ENCODE data around the gene HBM.
"Not testable (repeated sequence)": the region's sequence is repeated elsewhere in the genome, so short reads cannot be mapped to it uniquely, and the experiment has no call there.

Gene HBM, protein sequence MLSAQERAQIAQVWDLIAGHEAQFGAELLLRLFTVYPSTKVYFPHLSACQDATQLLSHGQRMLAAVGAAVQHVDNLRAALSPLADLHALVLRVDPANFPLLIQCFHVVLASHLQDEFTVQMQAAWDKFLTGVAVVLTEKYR

DNA sequence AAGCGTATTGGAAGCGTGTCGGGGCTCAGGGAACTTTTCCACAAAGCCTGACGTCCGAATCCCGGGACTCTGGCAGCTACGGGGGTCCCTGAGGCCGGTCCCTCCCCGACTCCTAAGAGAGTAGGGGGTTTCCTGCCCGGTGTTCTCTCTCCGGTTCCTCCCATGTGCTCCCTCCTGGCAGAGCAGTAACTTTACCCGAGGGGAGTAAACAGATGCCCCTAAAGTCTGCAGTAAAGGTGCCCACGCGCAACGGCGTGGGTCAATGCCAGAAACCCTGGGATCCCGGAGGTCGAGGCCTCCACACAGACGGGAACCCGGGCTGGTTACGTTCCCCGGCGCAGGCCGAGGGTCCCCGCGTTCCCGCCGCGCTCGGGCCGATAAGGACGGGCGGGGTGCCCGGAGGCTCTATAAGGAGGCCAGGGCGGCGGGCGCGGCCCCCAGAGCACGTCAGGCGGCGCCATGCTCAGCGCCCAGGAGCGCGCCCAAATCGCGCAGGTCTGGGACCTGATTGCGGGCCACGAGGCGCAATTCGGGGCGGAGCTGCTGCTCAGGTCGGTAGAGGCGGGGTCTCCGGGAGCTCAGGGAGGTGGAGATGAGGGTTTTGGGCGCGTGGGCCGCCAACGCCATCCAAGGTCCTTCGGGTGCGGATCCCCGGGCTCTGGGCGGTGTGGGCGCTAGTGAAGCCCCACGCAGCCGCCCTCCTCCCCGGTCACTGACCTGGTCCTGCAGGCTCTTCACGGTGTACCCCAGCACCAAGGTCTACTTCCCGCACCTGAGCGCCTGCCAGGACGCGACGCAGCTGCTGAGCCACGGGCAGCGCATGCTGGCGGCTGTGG, at the start of gene HBM:
TSS of gene HBM (plus strand) at position 440 of the 836 bp plus-strand sequence. CDS start at position 460, 20 bp downstream.
- DNase-seq (ENCODE audit: low read depth in 2 of 2) = no peak

DNA sequence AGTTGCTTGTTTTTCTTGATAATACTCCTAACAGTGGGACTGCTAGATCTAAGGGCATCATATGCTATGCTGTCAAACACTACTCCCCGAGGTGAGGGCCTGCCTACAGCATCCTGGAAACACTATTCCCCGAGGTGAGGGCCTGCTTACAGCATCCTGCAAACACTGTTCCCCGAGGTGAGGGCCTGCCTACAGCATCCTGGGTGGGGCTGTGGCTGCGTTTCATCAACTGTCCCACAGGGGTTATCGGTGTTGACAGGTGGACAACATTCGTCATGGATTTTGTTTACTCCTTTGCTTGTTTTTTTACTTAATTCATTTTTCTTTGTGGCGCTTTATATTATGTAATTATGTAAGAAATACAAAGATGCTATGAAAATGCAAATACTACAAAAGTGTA, 49.8 kb upstream of the HBM start:
- no peak for DNase-seq (ENCODE audit: low read depth in 2 of 2)

DNA sequence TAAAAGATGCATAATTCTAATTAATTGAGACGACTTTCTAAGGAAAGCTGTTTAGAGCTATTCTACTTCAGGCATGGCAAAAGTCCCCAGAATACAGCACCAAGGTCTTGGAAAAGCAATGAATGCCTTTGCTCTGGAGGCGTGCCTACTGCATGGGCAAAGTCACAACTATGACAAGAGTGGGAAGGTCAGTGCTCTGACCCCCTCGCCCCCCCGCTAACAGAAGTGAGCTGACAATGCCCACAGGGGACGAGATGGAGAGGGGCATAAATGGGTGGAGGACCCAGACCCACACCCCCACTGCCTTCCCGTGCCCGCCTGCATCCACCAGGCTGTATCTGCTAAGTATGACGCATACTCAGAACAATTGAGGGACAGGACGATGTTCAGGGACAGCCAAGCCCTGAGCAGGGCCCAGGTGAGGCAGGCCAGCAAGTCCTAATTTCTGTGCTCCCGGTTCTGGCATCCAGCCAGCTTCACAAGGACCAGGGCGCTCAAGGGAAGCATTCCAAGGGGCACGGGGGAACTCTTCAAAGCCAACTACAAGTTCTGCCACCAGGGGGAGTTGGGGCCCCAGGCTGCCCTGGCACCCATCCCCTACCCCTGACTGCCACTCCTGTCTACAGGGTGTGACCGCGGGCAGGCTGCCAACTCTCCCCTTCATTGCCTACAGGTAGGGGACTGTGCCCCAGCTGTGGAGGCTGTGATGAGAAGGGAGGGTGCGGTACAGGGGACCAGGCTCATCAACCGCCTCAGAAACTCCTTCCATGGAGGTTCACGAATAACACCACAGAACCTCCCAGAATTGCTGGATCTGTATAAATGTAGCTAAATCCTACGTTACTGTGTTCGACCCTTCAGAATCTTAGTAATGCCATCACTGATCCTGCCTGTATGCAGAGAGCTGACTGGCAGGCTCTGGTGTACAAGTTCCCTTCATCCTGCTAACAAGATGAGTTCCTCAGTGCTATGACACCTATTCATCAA, 48.1 kb upstream of the HBM start:
- DNase-seq (ENCODE audit: low read depth in 2 of 2) = peak; percentile 53 to 64

- no peak for DNase-seq (ENCODE audit: low read depth in 2 of 2)
Observed at GRCh38 chr16:118857-119256, 46.9 kb upstream of the HBM start.

DNA sequence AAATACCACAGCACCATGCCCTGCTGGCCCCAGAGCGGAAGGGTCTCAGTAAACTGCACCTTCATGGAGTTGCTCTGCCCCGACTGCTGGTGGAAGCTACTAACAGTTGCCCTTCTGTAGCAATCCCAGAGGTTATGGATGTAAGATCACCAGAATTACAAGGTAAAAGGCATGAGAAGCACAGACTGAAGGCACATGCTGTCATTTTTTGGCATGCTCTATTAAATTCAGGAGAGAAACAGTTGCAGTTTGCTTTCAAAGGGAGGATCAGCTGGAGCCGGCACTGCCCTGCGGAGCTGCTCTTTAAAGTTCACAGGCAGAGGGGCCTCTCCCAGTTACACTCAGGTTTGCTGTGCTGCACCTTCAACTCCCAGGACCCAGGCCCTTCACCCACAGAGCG, 46.5 kb upstream of the HBM start:
- DNase-seq (ENCODE audit: low read depth in 2 of 2) = no peak

DNA sequence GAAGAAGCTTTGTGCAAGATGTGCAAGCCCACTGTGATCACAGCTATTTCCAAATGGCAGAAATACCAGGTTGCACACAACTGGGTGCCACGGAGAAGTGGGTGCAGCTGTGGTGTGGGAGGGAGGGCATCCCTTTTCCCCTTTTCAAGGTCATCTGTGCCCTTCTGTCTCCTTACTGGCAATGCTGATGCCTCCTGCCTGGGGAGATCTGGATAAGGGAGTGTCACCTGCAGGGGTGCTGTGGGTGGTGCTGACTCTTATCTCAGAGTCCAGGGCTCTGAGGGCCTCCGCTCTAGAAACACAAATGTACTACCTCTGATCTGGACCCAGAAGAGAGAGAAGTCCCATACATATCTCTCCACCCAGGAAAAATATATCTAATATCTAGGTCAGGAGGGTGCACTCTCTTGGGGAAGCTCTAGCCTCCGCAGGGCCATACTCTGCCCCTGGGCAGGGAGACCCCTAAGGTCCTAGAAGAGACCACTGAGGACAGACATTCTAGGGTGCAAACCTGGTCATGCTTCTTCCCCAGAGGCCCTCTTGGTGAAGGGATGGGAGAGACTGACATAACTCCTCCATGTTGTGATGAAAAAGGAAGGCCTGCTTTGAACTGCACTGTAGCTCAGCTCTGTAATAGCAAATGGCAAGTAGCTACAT, 45.8 kb upstream of the HBM start:
- DNase-seq (ENCODE audit: low read depth in 2 of 2) = no peak

- no peak for DNase-seq (ENCODE audit: low read depth in 2 of 2)
Observed at GRCh38 chr16:120756-121155, 45.0 kb upstream of the HBM start.

DNA sequence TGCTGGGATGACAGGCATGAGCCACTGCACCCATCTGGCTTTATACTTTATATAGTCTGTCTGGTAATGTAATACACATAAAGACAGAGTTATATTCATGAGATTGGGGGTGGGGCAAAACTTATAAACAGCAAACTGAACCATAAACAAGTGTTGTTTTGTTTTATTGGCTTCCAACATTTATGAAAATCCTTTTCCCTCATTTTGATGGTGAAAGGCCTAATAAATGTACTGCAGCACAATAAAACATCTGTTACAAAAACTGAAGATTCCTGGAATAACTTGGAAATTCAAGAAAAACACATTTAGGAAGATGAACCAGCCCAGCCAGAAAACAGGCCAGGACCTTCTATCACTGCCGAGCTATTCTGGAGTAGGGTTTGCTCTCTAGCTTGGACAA, 43.4 kb upstream of the HBM start:
- no peak for DNase-seq (ENCODE audit: low read depth in 2 of 2)

DNA sequence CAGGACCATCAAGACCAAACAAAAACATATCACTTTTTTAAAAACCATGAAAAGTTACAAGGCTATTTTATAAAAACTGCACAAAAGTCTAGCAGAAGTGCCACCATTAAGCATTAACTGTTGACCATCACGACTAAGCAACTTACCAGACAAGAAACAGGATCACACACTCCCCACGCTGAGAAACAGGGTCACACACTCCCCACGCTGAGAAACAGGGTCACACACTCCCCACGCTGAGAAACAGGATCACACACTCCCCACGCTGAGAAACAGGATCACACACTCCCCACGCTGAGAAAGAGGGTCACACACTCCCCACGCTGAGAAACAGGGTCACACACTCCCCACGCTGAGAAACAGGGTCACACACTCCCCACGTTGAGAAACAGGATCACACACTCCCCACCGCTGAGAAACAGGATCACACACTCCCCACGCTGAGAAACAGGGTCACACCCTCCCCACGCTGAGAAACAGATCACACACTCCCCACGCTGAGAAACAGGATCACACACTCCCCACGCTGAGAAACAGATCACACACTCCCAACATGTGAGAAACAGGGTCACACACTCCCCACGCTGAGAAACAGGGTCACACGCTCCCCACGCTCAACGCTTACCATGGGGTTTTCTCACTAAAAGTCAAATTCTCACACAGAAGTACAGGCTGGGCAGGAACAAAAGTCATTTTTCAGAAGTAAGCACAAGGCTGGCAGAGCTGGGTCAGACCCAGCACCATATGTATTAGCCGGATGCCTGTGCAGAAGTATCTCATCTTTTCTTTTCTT, 42.0 kb upstream of the HBM start:
- not testable (repeated sequence) for DNase-seq (ENCODE audit: low read depth in 2 of 2)

DNA sequence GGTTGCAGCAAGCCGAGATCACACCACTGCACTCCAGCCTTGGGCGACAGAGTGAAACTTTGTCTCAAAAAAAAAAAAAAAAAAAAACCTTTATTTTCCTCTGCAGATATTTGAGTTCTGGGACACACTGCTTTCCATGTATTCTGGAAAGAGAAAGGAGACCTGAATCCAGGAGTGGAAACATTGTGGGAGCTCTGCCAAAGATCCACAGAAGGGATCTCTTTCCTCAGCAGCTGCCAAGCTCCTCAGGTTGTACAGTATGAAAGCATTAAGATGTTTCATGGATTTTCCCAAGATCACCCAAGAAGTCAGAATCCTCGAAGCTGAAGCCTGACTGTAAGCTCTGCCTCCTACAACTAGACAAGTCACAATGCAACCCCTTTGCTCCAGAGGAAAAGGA, 40.8 kb upstream of the HBM start:
- no peak for DNase-seq (ENCODE audit: low read depth in 2 of 2)

GRCh38 chr16:129075-129474, 36.7 kb upstream of the HBM start:
- DNase-seq (ENCODE audit: low read depth in 2 of 2) = no peak

DNA sequence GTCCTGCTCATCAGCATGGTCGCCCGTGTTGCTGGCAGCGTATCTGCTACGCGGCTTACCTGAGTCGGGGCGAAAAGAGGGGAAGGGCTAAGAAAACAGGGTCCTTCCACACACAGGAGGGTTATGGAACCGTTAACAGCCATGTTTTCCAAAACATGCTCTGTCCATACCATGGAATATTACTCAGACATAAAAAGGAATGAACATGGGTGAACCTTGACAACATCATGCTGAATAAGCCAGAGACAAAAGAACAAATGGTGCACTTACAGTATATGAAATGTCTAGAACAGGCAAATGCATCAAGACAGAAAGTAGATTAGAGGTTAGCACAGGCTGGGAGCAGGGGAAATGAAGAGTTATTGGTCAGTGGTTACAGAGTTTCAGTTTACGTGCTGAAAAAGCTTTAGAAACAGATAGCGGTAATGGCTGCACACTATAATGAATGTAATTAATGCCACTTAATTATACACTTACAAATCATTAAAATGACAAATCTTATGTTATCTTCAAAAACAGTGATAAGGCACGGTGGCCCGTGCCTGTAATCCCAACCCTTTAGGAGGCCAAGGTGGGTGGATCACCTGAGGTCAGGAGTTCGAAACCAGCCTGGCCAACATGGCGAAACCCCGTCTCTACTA, 35.1 kb upstream of the HBM start:
- no peak for DNase-seq (ENCODE audit: low read depth in 2 of 2)

DNA sequence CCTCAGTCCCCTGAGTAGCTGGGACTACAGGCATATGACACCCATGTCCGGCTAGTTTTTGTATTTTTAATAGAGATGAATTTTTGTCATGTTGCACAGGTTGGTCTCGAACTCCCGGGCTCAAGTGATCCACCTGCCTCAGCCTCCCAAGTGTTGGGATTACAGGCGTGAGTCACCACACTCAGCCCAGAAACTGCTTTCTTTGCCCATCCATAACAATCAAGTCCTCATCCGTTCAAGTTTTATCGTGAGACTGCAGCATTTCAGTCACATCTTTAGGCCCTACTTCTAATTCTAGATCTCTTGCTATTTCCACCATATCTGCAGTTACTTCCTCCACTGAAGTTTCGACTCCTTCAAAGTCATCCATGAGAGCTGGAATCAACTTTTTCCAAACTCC, 33.7 kb upstream of the HBM start:
- DNase-seq (ENCODE audit: low read depth in 2 of 2) = no peak

DNA sequence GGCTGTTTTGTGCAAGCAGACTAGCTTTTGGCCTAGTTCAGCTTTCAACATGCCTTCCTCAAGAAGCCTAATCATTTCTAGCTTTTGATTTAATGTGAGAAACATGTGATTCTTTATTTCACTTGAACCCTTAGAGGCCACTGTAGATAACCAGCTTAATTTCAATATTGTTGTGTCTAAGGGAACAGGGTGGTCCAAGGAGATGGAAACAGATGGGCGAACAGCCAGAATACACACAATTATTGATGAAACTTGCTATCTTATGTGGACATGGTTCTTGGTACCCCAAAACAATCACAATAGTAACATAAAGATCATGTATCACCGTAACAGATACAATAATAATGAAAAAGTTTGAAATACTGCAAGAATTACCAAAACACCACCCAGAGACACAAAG, 32.1 kb upstream of the HBM start:
- DNase-seq (ENCODE audit: low read depth in 2 of 2) = no peak

DNA sequence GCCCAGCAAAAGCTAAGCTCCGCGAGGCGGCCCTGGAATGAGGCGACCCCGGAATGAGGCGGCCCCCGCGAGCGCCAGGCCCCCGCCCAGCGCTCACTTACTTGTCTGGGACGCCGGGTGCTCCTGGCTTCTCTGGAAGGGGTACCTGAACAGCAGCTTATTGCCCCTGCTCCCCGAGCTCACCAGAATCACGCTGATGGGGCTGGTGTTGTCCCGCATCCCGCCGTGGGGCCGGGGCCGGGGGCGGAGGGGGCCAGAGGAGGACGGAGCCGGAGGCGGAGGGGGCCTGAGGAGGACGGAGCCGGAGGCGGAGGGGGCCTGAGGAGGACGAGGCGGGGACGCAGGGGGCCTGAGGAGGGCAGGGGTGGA, 27.7 kb upstream of the HBM start:
- peak in 1 of 2 donors; percentile 27 for DNase-seq (ENCODE audit: low read depth in 2 of 2)

GRCh38 chr16:140175-140857, 25.5 kb upstream of the HBM start:
- no peak for DNase-seq (ENCODE audit: low read depth in 2 of 2)

GRCh38 chr16:142405-142967, 23.3 kb upstream of the HBM start:
- no peak for DNase-seq (ENCODE audit: low read depth in 2 of 2)

DNA sequence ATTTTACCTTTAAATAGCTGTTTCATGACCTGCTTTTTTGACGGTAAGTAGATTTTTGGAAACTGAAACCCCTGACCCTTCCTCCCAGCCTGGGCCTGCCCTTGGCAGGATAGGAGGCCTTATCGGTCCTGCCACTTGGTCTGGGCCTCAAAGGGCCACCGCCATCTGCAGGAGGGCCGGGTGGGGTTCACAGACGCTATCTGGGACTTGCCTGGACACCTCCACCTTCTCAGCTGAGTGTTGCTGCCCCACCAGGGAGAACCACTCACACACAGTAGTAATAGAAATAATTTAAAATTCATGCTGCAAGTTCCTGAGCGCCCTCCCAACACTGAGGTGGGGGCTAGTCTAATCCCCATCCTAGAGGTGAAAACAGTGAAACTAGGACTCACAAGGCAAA, 22.7 kb upstream of the HBM start:
- no peak for DNase-seq (ENCODE audit: low read depth in 2 of 2)

- no peak for DNase-seq (ENCODE audit: low read depth in 2 of 2)
Observed at GRCh38 chr16:143456-143855, 22.3 kb upstream of the HBM start.

DNA sequence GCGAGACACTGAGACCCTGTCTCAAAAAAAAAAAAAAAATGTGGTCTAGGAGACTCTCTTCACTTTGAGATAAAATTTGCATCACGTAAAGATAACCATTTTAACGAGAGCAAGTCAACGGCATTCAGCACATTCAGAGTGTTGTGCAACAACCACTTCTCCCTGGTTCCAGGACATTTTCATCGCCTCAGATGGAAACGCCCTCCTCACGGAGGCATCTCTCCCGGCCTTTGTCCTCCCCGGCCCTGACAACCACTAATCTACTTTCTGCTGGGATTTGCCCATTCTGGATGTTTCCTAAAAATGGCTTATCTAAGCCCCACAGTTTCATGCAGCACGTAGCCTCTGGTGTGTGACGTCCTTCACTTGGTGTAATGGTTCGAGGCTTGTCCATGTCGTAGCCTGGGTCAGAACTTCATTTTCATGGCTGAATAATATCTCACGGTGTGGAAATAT, 21.0 kb upstream of the HBM start:
- no peak for DNase-seq (ENCODE audit: low read depth in 2 of 2)

Measured in stimulated activated CD4-positive, alpha-beta T cell treated with anti-CD3 and anti-CD28 coated beads, Interleukin-1b, Interleukin-23, amount 100 ng/mL, for 4 hours (primary cell).